H1 (cell line): ENCODE measurements around the gene VWF.

ENCODE experiments used
- CHD2 ChIP-seq: IDR thresholded peaks from 2 replicates; pipeline ENCODE4 v1.6.1; 2012; ENCODE audit warnings: low read length, improper control_type of control experiment
- EZH2 ChIP-seq: fragments of 200-600 bp; sonication (generic); IDR thresholded peaks from 2 replicates; pipeline ENCODE4 v1.7.1; 2012; ENCODE audit warnings: low read depth, mild to moderate bottlenecking, moderate library complexity, low read length, inconsistent platforms; ENCODE audit not compliant: severe bottlenecking
- JUND ChIP-seq: IDR thresholded peaks from 2 replicates; pipeline ENCODE4 v1.6.1; 2011; ENCODE audit warnings: mild to moderate bottlenecking, improper control_type of control experiment, low read length
- NRF1 ChIP-seq: IDR thresholded peaks from 2 replicates; pipeline ENCODE4 v1.6.1; 2011; ENCODE audit warnings: mild to moderate bottlenecking, low read depth, low read length, improper control_type of control experiment
- POLR2A ChIP-seq, 2 experiments: IDR thresholded peaks; 1 replicate in 1 of 2; 2 replicates in 1 of 2; pipeline ENCODE4 v1.6.1; 2011; ENCODE audit warnings: low read depth in 2 of 2, low read length in 2 of 2, mild to moderate bottlenecking in 2 of 2; ENCODE audit errors: control extremely low read depth in 1 of 2
- TEAD4 ChIP-seq: IDR thresholded peaks from 2 replicates; pipeline ENCODE4 v1.6.1; 2012; ENCODE audit warnings: low read depth, low read length, inconsistent platforms, mixed read lengths
- TF ChIP-seq, protein P1 (sequence below), 3 experiments: IDR thresholded peaks; 1 replicate in 2 of 3; 2 replicates in 1 of 3; pipeline versions ENCODE4 v1.5.1 to v1.6.1; 2011; ENCODE audit warnings: low read length in 3 of 3, mild to moderate bottlenecking in 3 of 3, inconsistent platforms in 2 of 3, low read depth in 1 of 3, moderate library complexity in 1 of 3; ENCODE audit not compliant: insufficient read depth in 1 of 3; ENCODE audit errors: control extremely low read depth in 1 of 3
- TF ChIP-seq, protein P2 (sequence below): IDR thresholded peaks from 2 replicates; pipeline ENCODE4 v1.6.1; 2011; ENCODE audit warnings: low read depth, mild to moderate bottlenecking, low read length; ENCODE audit not compliant: insufficient read depth

DNA sequence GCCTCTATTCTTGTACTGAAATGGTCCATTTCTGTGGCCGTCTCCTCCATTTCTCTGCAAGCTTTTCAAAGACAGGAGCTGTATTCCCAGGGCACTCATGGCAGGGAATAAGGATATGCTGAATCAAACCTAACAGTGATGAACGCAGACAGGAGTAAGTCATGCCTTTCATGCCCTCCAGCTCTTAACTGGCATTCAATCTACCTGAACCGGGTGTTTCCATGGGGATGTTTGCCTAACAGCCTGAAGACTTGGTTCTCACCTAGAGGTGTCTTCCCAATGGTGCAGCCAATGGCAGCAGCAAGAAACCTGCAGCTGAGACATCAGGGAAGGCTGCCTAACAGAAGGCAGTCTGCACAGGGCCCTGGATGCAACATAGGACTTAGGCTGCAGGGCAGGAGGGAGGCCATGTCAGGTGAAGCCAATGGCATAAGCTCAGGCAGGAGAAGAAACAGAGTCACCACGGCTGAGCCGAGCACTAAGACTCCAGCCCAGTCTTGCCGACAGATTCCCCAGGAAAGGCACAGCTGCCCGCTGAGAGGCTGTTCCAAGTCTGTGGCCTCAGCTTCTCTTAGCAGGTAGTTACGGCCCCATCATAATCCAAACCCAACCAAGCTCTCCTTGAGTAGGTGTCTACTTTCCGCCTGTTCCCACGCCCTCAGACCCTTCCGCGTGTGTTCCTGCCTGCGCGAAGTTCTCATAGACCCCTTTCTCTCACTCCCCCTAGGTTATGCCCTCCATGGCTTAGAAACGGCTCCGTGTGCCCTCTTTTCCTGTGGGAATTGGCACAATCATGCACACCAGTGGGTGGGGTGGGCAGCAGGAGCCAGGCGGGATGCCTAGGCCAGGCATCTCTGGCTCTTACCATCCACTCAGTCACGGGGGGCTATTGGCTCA lies 44.1 kb downstream of the VWF start:
- no peak for TF ChIP-seq NRF1
- TF ChIP-seq JUND: no peak
- no peak for TF ChIP-seq EZH2
- TF ChIP-seq POLR2A (IDR thresholded peaks at IDR 0.05; ENCODE audit: control extremely low read depth in 1 of 2, low read depth in 2 of 2, low read length in 2 of 2): no peak
- TF ChIP-seq, protein P1, sequence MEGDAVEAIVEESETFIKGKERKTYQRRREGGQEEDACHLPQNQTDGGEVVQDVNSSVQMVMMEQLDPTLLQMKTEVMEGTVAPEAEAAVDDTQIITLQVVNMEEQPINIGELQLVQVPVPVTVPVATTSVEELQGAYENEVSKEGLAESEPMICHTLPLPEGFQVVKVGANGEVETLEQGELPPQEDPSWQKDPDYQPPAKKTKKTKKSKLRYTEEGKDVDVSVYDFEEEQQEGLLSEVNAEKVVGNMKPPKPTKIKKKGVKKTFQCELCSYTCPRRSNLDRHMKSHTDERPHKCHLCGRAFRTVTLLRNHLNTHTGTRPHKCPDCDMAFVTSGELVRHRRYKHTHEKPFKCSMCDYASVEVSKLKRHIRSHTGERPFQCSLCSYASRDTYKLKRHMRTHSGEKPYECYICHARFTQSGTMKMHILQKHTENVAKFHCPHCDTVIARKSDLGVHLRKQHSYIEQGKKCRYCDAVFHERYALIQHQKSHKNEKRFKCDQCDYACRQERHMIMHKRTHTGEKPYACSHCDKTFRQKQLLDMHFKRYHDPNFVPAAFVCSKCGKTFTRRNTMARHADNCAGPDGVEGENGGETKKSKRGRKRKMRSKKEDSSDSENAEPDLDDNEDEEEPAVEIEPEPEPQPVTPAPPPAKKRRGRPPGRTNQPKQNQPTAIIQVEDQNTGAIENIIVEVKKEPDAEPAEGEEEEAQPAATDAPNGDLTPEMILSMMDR (IDR thresholded peaks at IDR 0.05; ENCODE audit: control extremely low read depth in 1 of 3, insufficient read depth in 1 of 3, low read depth in 1 of 3, low read length in 3 of 3): no peak
- TF ChIP-seq, protein P2, sequence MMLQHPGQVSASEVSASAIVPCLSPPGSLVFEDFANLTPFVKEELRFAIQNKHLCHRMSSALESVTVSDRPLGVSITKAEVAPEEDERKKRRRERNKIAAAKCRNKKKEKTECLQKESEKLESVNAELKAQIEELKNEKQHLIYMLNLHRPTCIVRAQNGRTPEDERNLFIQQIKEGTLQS: no peak
- no peak for TF ChIP-seq TEAD4
- TF ChIP-seq CHD2: no peak
